ENCODE measurements around the gene PRKN.

PRKN gene

GRCh38 chr6:161436106-161436876 is 1291.3 kb downstream of the PRKN start:
- no peaks in the 10 kb centered on the region for H3K36me3 ChIP-seq (ENCODE audit: control insufficient read depth in 1 of 2, insufficient read depth in 2 of 2, low read length in 2 of 2)
- no peak overlapping the region for H3K27ac ChIP-seq (ENCODE audit: low read depth, low read length)

GRCh38 chr6:161435748-161436070 is 1291.9 kb downstream of the PRKN start:
- Histone ChIP-seq H3K9ac (ENCODE audit: low read depth in 1 of 2, low read length in 2 of 2) (no peak overlapping the region), H3K4me1 (ENCODE audit: control insufficient read depth in 1 of 2, insufficient read depth in 2 of 2, low read length in 2 of 2) (peaks cover 0 to 5% of the 10 kb centered on the region in 2 donors), H3K9me3 (ENCODE audit: control insufficient read depth in 1 of 2, low read length in 2 of 2) (no peaks in the 10 kb centered on the region), H3K27me3 (ENCODE audit: control insufficient read depth in 1 of 2, insufficient read depth in 2 of 2, low read length in 2 of 2) (no peaks in the 10 kb centered on the region), H3K27ac (ENCODE audit: low read depth, low read length) (no peak overlapping the region), H3K4me3 (ENCODE audit: low read depth in 1 of 2, low read length in 2 of 2) (no peak overlapping the region), H3K36me3 (ENCODE audit: control insufficient read depth in 1 of 2, insufficient read depth in 2 of 2, low read length in 2 of 2) (no peaks in the 10 kb centered on the region)

More at GRCh38 chr6:161436106-161436876, 1291.3 kb downstream of the PRKN start:
- H3K9me3 ChIP-seq (ENCODE audit: control insufficient read depth in 1 of 2, low read length in 2 of 2), result no peaks in the 10 kb centered on the region
- peaks cover 0 to 5% of the 10 kb centered on the region in 2 donors for H3K4me1 ChIP-seq (ENCODE audit: control insufficient read depth in 1 of 2, insufficient read depth in 2 of 2, low read length in 2 of 2)
- H3K4me3 ChIP-seq (ENCODE audit: low read depth in 1 of 2, low read length in 2 of 2), result no peak overlapping the region
- no peak overlapping the region for H3K9ac ChIP-seq (ENCODE audit: low read depth in 1 of 2, low read length in 2 of 2)
- H3K27me3 ChIP-seq (ENCODE audit: control insufficient read depth in 1 of 2, insufficient read depth in 2 of 2, low read length in 2 of 2), result no peaks in the 10 kb centered on the region

- no peaks in the 10 kb centered on the region for H3K9me3 ChIP-seq (ENCODE audit: control insufficient read depth in 1 of 2, low read length in 2 of 2)
- H3K4me3 ChIP-seq (ENCODE audit: low read depth in 1 of 2, low read length in 2 of 2), result no peak overlapping the region
- no peaks in the 10 kb centered on the region for H3K36me3 ChIP-seq (ENCODE audit: control insufficient read depth in 1 of 2, insufficient read depth in 2 of 2, low read length in 2 of 2)
- no peak overlapping the region for H3K9ac ChIP-seq (ENCODE audit: low read depth in 1 of 2, low read length in 2 of 2)
- H3K27me3 ChIP-seq (ENCODE audit: control insufficient read depth in 1 of 2, insufficient read depth in 2 of 2, low read length in 2 of 2), result no peaks in the 10 kb centered on the region
- H3K4me1 ChIP-seq (ENCODE audit: control insufficient read depth in 1 of 2, insufficient read depth in 2 of 2, low read length in 2 of 2), result peaks cover 0 to 5% of the 10 kb centered on the region in 2 donors
- H3K27ac ChIP-seq (ENCODE audit: low read depth, low read length), result no peak overlapping the region
Observed at GRCh38 chr6:161434921-161435747, 1292.4 kb downstream of the PRKN start.

GRCh38 chr6:161434350-161434749 is 1293.2 kb downstream of the PRKN start:
- Histone ChIP-seq H3K36me3 (ENCODE audit: control insufficient read depth in 1 of 2, insufficient read depth in 2 of 2, low read length in 2 of 2) (no peaks in the 10 kb centered on the region), H3K9ac (ENCODE audit: low read depth in 1 of 2, low read length in 2 of 2) (no peak overlapping the region), H3K27me3 (ENCODE audit: control insufficient read depth in 1 of 2, insufficient read depth in 2 of 2, low read length in 2 of 2) (no peaks in the 10 kb centered on the region), H3K4me1 (ENCODE audit: control insufficient read depth in 1 of 2, insufficient read depth in 2 of 2, low read length in 2 of 2) (peaks cover 0 to 5% of the 10 kb centered on the region in 2 donors), H3K4me3 (ENCODE audit: low read depth in 1 of 2, low read length in 2 of 2) (no peak overlapping the region), H3K27ac (ENCODE audit: low read depth, low read length) (no peak overlapping the region), H3K9me3 (ENCODE audit: control insufficient read depth in 1 of 2, low read length in 2 of 2) (no peaks in the 10 kb centered on the region)

- no peak overlapping the region for H3K9ac ChIP-seq (ENCODE audit: low read depth in 1 of 2, low read length in 2 of 2)
Observed at GRCh38 chr6:161432546-161432945, 1295.0 kb downstream of the PRKN start.

GRCh38 chr6:161429921-161430490 is 1297.6 kb downstream of the PRKN start:
- no peaks in the 10 kb centered on the region for H3K27me3 ChIP-seq (ENCODE audit: control insufficient read depth in 1 of 2, insufficient read depth in 2 of 2, low read length in 2 of 2)
- no peaks in the 10 kb centered on the region for H3K36me3 ChIP-seq (ENCODE audit: control insufficient read depth in 1 of 2, insufficient read depth in 2 of 2, low read length in 2 of 2)
- no peak overlapping the region for H3K9ac ChIP-seq (ENCODE audit: low read depth in 1 of 2, low read length in 2 of 2)
- H3K4me1 ChIP-seq (ENCODE audit: control insufficient read depth in 1 of 2, insufficient read depth in 2 of 2, low read length in 2 of 2), result peaks cover 0 to under 1% of the 10 kb centered on the region in 2 donors
- H3K4me3 ChIP-seq (ENCODE audit: low read depth in 1 of 2, low read length in 2 of 2), result no peak overlapping the region
- H3K9me3 ChIP-seq (ENCODE audit: control insufficient read depth in 1 of 2, low read length in 2 of 2), result no peaks in the 10 kb centered on the region
- H3K27ac ChIP-seq (ENCODE audit: low read depth, low read length), result no peak overlapping the region

More at GRCh38 chr6:161432546-161432945, 1295.0 kb downstream of the PRKN start:
- Histone ChIP-seq H3K36me3 (ENCODE audit: control insufficient read depth in 1 of 2, insufficient read depth in 2 of 2, low read length in 2 of 2) (no peaks in the 10 kb centered on the region), H3K4me3 (ENCODE audit: low read depth in 1 of 2, low read length in 2 of 2) (no peak overlapping the region), H3K27me3 (ENCODE audit: control insufficient read depth in 1 of 2, insufficient read depth in 2 of 2, low read length in 2 of 2) (no peaks in the 10 kb centered on the region), H3K9me3 (ENCODE audit: control insufficient read depth in 1 of 2, low read length in 2 of 2) (no peaks in the 10 kb centered on the region), H3K27ac (ENCODE audit: low read depth, low read length) (no peak overlapping the region), H3K4me1 (ENCODE audit: control insufficient read depth in 1 of 2, insufficient read depth in 2 of 2, low read length in 2 of 2) (peaks cover 0 to 5% of the 10 kb centered on the region in 2 donors)

GRCh38 chr6:161424421-161424820 is 1303.1 kb downstream of the PRKN start:
- Histone ChIP-seq H3K9ac (ENCODE audit: low read depth in 1 of 2, low read length in 2 of 2) (no peak overlapping the region), H3K27ac (ENCODE audit: low read depth, low read length) (no peak overlapping the region), H3K4me3 (ENCODE audit: low read depth in 1 of 2, low read length in 2 of 2) (no peak overlapping the region), H3K9me3 (ENCODE audit: control insufficient read depth in 1 of 2, low read length in 2 of 2) (no peaks in the 10 kb centered on the region), H3K27me3 (ENCODE audit: control insufficient read depth in 1 of 2, insufficient read depth in 2 of 2, low read length in 2 of 2) (no peaks in the 10 kb centered on the region), H3K4me1 (ENCODE audit: control insufficient read depth in 1 of 2, insufficient read depth in 2 of 2, low read length in 2 of 2) (no peaks in the 10 kb centered on the region), H3K36me3 (ENCODE audit: control insufficient read depth in 1 of 2, insufficient read depth in 2 of 2, low read length in 2 of 2) (no peaks in the 10 kb centered on the region)

- Histone ChIP-seq H3K27me3 (ENCODE audit: control insufficient read depth in 1 of 2, insufficient read depth in 2 of 2, low read length in 2 of 2) (no peaks in the 10 kb centered on the region), H3K9ac (ENCODE audit: low read depth in 1 of 2, low read length in 2 of 2) (no peak overlapping the region), H3K4me3 (ENCODE audit: low read depth in 1 of 2, low read length in 2 of 2) (no peak overlapping the region), H3K36me3 (ENCODE audit: control insufficient read depth in 1 of 2, insufficient read depth in 2 of 2, low read length in 2 of 2) (no peaks in the 10 kb centered on the region), H3K4me1 (ENCODE audit: control insufficient read depth in 1 of 2, insufficient read depth in 2 of 2, low read length in 2 of 2) (no peaks in the 10 kb centered on the region), H3K9me3 (ENCODE audit: control insufficient read depth in 1 of 2, low read length in 2 of 2) (no peaks in the 10 kb centered on the region), H3K27ac (ENCODE audit: low read depth, low read length) (no peak overlapping the region)
Observed at GRCh38 chr6:161422710-161423680, 1304.6 kb downstream of the PRKN start.

GRCh38 chr6:161418463-161418945 is 1309.1 kb downstream of the PRKN start:
- H3K27ac ChIP-seq (ENCODE audit: low read depth, low read length), result no peak overlapping the region

More at GRCh38 chr6:161418463-161418945, 1309.1 kb downstream of the PRKN start:
- Histone ChIP-seq H3K36me3 (ENCODE audit: control insufficient read depth in 1 of 2, insufficient read depth in 2 of 2, low read length in 2 of 2) (no peaks in the 10 kb centered on the region), H3K4me1 (ENCODE audit: control insufficient read depth in 1 of 2, insufficient read depth in 2 of 2, low read length in 2 of 2) (no peaks in the 10 kb centered on the region), H3K9ac (ENCODE audit: low read depth in 1 of 2, low read length in 2 of 2) (no peak overlapping the region), H3K27me3 (ENCODE audit: control insufficient read depth in 1 of 2, insufficient read depth in 2 of 2, low read length in 2 of 2) (no peaks in the 10 kb centered on the region), H3K9me3 (ENCODE audit: control insufficient read depth in 1 of 2, low read length in 2 of 2) (no peaks in the 10 kb centered on the region), H3K4me3 (ENCODE audit: low read depth in 1 of 2, low read length in 2 of 2) (no peak overlapping the region)
